Kidney (tissue), 14 donors: Measurements from ENCODE around the gene YBX2. TPM values are rescaled to one million over a fixed set of nuclear protein-coding genes. Genes with fewer than 3 reads are reported as not detected.
A peak's percentile ranks its signal among the peaks of the same experiment; 100 is the strongest.
"Not testable (repeated sequence)": the region's sequence is repeated elsewhere in the genome, so short reads cannot be mapped to it uniquely, and the experiment has no call there.

ENCODE experiments used
- DNase-seq, 5 donors: peaks; one replicate each; pipeline ENCODE4 v3.0.0-alpha.2; 2013 to 2020
- FAIRE-seq: peaks from 2 replicates; lab custom pipeline; 2012; peaks lifted over from hg19 to GRCh38; lab: Jason Lieb, UNC
- H3K27ac ChIP-seq, 2 donors: one replicate each; pipeline ENCODE4 v1.7.0; 2013; ENCODE audit warnings: low read depth in 2 of 2, low read length in 2 of 2, inconsistent platforms in 1 of 2
- H3K27me3 ChIP-seq: one replicate; pipeline ENCODE4 v1.7.1; 2013; ENCODE audit warnings: low read length, inconsistent platforms; ENCODE audit not compliant: control insufficient read depth, insufficient read depth
- H3K36me3 ChIP-seq, 3 donors: one replicate each; pipeline versions ENCODE4 v1.7.0 to v1.7.1; 2013; ENCODE audit warnings: low read length in 3 of 3, control low read depth in 1 of 3, inconsistent platforms in 1 of 3; ENCODE audit not compliant: insufficient read depth in 3 of 3, control insufficient read depth in 2 of 3
- H3K4me1 ChIP-seq, 3 donors: one replicate each; pipeline versions ENCODE4 v1.7.0 to v1.7.1; 2013; ENCODE audit warnings: low read length in 3 of 3, inconsistent platforms in 1 of 3, low read depth in 1 of 3; ENCODE audit not compliant: control insufficient read depth in 2 of 3, insufficient read depth in 2 of 3
- H3K4me3 ChIP-seq, 3 donors: one replicate each; pipeline versions ENCODE4 v1.7.0 to v1.8.1; 2013; ENCODE audit warnings: low read length in 3 of 3, control low read depth in 1 of 3, inconsistent platforms in 1 of 3
- H3K9ac ChIP-seq, 3 donors: one replicate each; pipeline versions ENCODE4 v1.7.0 to v1.7.1; 2013; ENCODE audit warnings: low read length in 3 of 3, control low read depth in 1 of 3, inconsistent platforms in 1 of 3
- H3K9me3 ChIP-seq, 3 donors: one replicate each; pipeline versions ENCODE4 v1.7.0 to v1.7.1; 2013; ENCODE audit warnings: low read length in 3 of 3, control low read depth in 1 of 3, inconsistent platforms in 1 of 3; ENCODE audit not compliant: control insufficient read depth in 2 of 3, insufficient read depth in 1 of 3
- intact Hi-C: fragments of 100-400 bp; cut with DNase I; formaldehyde crosslinking; loops from one replicate; pipeline ENCODE4 v1.11.1; 2022
- polyA plus RNA-seq: library from polyadenylated mRNA; stranded (reverse); fragments of 350-450 nt; fragmentation: Illumina TruSeq; extraction: RNeasy Lipid Tissue Mini Kit (QIAGEN cat#74804); gene quantifications from one replicate; pipeline ENCODE4 v1.2.3, GENCODE V29; 2014; ENCODE audit warnings: low read depth, low replicate concordance; ENCODE audit not compliant: insufficient read depth
- total RNA-seq: library from RNA; stranded (reverse); fragmentation: NEBNext Ultra II Directional; extraction: Animal tissue kit (Norgen Biotek cat#: 25700); gene quantifications from one replicate; pipeline ENCODE4 v1.2.1, GENCODE V29; 2021
- TF ChIP-seq, protein P1 (sequence below): IDR thresholded peaks from 3 replicates; pipeline ENCODE4 v1.5.1; 2012; ENCODE audit warnings: mild to moderate bottlenecking, moderate library complexity, borderline replicate concordance; ENCODE audit not compliant: insufficient read depth; ENCODE audit errors: extremely low read depth
- donor health status: control.
- donor health status: control.
- donor health status: control.
- donor health status: control.
- donor health status: control.
- donor health status: DM: yes; HTN: yes; CAD: no.
- donor health status: Normal renal cell carcinoma (clear cell type).

The YBX2 gene
- total and polyA plus RNA-seq, 2 donors from 2014 or later, result 1.3 to 3.3 TPM

DNA sequence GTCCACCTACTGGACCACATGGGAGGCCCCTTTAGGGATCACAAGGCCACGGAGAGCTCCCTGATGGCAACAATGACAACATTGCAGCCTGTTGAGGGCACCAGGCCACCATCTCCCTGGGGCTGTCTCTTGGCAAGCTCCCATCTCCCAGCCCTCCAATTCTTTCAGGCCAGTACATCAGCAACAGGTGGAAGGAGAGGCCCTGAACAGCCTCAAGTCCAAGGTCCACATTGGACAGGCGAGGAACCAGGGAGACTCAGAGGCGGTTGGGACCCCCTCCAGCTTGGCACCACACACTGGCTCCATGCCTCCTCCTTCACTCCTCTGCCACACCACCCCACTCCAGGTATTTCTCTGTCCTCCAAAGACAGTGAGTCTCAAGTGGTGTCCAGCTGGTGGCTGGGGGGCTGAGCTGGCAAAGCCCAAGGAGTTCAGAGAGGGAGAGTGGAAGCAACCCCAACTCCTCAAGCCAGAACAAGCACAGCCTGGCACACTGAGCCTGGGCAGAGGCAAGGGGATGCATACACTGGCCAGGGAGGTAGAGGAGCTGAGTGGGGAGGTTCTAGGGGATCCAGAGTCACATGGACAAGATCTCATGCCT lies 40.6 kb upstream of the YBX2 start:
- Histone ChIP-seq H3K9ac (no peak overlapping the region), H3K4me3 (no peak overlapping the region), H3K36me3 (no peaks in the 10 kb centered on the region), H3K4me1 (peaks cover 0 to 5% (median 0%) of the 10 kb centered on the region in 3 donors), H3K27ac (no peak overlapping the region), H3K27me3 (no peaks in the 10 kb centered on the region), H3K9me3 (no peaks in the 10 kb centered on the region)
- DNase-seq (no peak), FAIRE-seq (no peak)
- intact Hi-C loops, result no loop called here
- TF ChIP-seq, protein P1, sequence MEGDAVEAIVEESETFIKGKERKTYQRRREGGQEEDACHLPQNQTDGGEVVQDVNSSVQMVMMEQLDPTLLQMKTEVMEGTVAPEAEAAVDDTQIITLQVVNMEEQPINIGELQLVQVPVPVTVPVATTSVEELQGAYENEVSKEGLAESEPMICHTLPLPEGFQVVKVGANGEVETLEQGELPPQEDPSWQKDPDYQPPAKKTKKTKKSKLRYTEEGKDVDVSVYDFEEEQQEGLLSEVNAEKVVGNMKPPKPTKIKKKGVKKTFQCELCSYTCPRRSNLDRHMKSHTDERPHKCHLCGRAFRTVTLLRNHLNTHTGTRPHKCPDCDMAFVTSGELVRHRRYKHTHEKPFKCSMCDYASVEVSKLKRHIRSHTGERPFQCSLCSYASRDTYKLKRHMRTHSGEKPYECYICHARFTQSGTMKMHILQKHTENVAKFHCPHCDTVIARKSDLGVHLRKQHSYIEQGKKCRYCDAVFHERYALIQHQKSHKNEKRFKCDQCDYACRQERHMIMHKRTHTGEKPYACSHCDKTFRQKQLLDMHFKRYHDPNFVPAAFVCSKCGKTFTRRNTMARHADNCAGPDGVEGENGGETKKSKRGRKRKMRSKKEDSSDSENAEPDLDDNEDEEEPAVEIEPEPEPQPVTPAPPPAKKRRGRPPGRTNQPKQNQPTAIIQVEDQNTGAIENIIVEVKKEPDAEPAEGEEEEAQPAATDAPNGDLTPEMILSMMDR, result no peak

DNA sequence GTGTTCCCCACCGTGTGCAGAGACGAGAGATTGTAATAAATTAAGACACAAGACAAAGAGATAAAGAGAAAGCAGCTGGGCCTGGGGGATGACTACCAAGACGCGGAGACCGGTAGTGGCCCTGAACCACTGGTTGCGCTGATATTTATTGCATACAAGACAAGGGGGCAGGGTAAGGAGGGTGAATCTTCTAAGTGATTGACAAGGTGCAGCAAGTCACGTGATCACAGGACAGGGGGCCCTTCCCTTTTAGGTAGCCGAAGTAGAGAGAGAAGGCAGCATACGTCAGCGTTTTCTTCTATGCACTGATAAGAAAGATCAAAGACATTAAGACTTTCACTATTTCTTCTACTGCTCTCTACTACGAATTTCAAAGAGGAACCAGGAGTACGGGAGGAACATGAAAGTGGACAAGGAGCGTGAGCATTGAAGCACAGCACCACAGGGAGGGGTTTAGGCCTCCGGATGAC lies 38.2 kb upstream of the YBX2 start:
- FAIRE-seq, H3K36me3 ChIP-seq, DNase-seq, H3K27ac ChIP-seq, H3K9ac ChIP-seq, H3K9me3 ChIP-seq, H3K27me3 ChIP-seq, intact Hi-C loops, H3K4me3 ChIP-seq: not testable (repeated sequence)
- H3K4me1 ChIP-seq, result peaks cover 0 to 17% (median 7%) of the 10 kb centered on the region in 3 donors

- TF ChIP-seq, protein P1, result no peak
- intact Hi-C loops, result no loop called here
- Histone ChIP-seq H3K27ac (no peak overlapping the region), H3K36me3 (no peaks in the 10 kb centered on the region), H3K4me3 (no peak overlapping the region), H3K27me3 (no peaks in the 10 kb centered on the region), H3K9ac (no peak overlapping the region), H3K4me1 (peaks cover 0 to 17% (median 7%) of the 10 kb centered on the region in 3 donors), H3K9me3 (no peaks in the 10 kb centered on the region)
- DNase-seq, result no peak
- no peak for FAIRE-seq
Measured at GRCh38 chr17:7332111-7332510, 37.7 kb upstream of the YBX2 start.

GRCh38 chr17:7330638-7331015 lies 36.2 kb upstream of the YBX2 start:
- TF ChIP-seq, protein P1, result no peak
- H3K4me3 ChIP-seq, result peak overlapping the region; percentile 7 to 98 (median 11)
- peaks cover 1 to 7% (median 4%) of the 10 kb centered on the region in 3 donors for H3K36me3 ChIP-seq
- H3K27ac ChIP-seq, result peak overlapping the region; percentile 14 to 32
- DNase-seq (peak in 2 of 5 donors; percentile 74 to 84), FAIRE-seq (no peak)
- H3K9me3 ChIP-seq, result no peaks in the 10 kb centered on the region
- no peak overlapping the region for H3K9ac ChIP-seq
- peaks cover 0 to 17% (median 7%) of the 10 kb centered on the region in 3 donors for H3K4me1 ChIP-seq
- intact Hi-C loops, result no loop called here
- no peaks in the 10 kb centered on the region for H3K27me3 ChIP-seq
